Activated T-cell treated with anti-CD3 and anti-CD28 coated beads for 1 hour (primary cell): ENCODE measurements around the gene CRADD.
"Not testable (repeated sequence)": the region's sequence is repeated elsewhere in the genome, so short reads cannot be mapped to it uniquely, and the experiment has no call there.

Source experiments
- DNase-seq: peaks from one replicate; pipeline ENCODE4 v3.0.0-alpha.2; 2020; ENCODE audit warnings: low read depth

The CRADD gene

GRCh38 chr12:93784339-93785086 is 107.3 kb downstream of the CRADD start:
- DNase-seq, result no peak

GRCh38 chr12:93785249-93786010 is 108.3 kb downstream of the CRADD start:
- DNase-seq, result no peak

- no peak for DNase-seq
Observed at GRCh38 chr12:93786656-93787397, 109.7 kb downstream of the CRADD start.

GRCh38 chr12:93788853-93789252 is 111.7 kb downstream of the CRADD start:
- no peak for DNase-seq

- DNase-seq, result no peak
Observed at GRCh38 chr12:93789767-93790166, 112.6 kb downstream of the CRADD start.

GRCh38 chr12:93790472-93791152 is 113.4 kb downstream of the CRADD start:
- peak; percentile 16 for DNase-seq

GRCh38 chr12:93793007-93793406 is 115.8 kb downstream of the CRADD start:
- no peak for DNase-seq

- no peak for DNase-seq
Observed at GRCh38 chr12:93793983-93794382, 116.8 kb downstream of the CRADD start.

- no peak for DNase-seq
Observed at GRCh38 chr12:93794738-93795137, 117.6 kb downstream of the CRADD start.

GRCh38 chr12:93795352-93795751 is 118.2 kb downstream of the CRADD start:
- no peak for DNase-seq

- no peak for DNase-seq
Observed at GRCh38 chr12:93796729-93797128, 119.6 kb downstream of the CRADD start.

- no peak for DNase-seq
Observed at GRCh38 chr12:93798279-93799151, 121.3 kb downstream of the CRADD start.

GRCh38 chr12:93801666-93802065 is 124.5 kb downstream of the CRADD start:
- not testable (repeated sequence) for DNase-seq

GRCh38 chr12:93802293-93802692 is 125.1 kb downstream of the CRADD start:
- DNase-seq, result no peak

GRCh38 chr12:93802698-93803423 is 125.7 kb downstream of the CRADD start:
- DNase-seq, result no peak

- DNase-seq, result no peak
Observed at GRCh38 chr12:93803424-93803807, 126.2 kb downstream of the CRADD start.

GRCh38 chr12:93804392-93805179 is 127.4 kb downstream of the CRADD start:
- no peak for DNase-seq

GRCh38 chr12:93805736-93806141 is 128.6 kb downstream of the CRADD start:
- DNase-seq, result no peak

GRCh38 chr12:93807354-93807753 is 130.2 kb downstream of the CRADD start:
- no peak for DNase-seq
